Neural cell (in vitro differentiated cells): ENCODE data around the gene FAM171A1. TPM values are rescaled to one million over a fixed set of nuclear protein-coding genes. Genes with fewer than 3 reads are reported as not detected.

ENCODE experiments used
- H2AFZ ChIP-seq: fragments of 200-600, 300-800 bp; sonication (generic), shearing (Covaris generic); 2 replicates; pipeline ENCODE4 v1.6.0; 2014; ENCODE audit warnings: low read depth, mild to moderate bottlenecking, antibody characterized with exemption, low read length, moderate library complexity
- H3F3A ChIP-seq: fragments of 200-600 bp; shearing (Covaris generic); 2 replicates; pipeline ENCODE4 v1.6.1; 2016; ENCODE audit warnings: mild to moderate bottlenecking, moderate library complexity, mixed read lengths, antibody characterized with exemption, low read length; ENCODE audit not compliant: insufficient read depth, poor library complexity, severe bottlenecking
- H3K27ac ChIP-seq: fragments of 200-600, 300-800 bp; sonication (generic), shearing (Covaris generic); 2 replicates; pipeline ENCODE4 v1.5.1; 2014; ENCODE audit warnings: mild to moderate bottlenecking, low read length, moderate library complexity
- H3K27me3 ChIP-seq: fragments of 300-800, 200-600 bp; sonication (generic), shearing (Covaris generic); 2 replicates; pipeline ENCODE4 v1.6.0; 2014; ENCODE audit warnings: mild to moderate bottlenecking, low read depth, low read length, moderate library complexity; ENCODE audit not compliant: insufficient read depth
- H3K36me3 ChIP-seq: fragments of 300-800, 200-600 bp; sonication (generic), shearing (Covaris generic); 2 replicates; pipeline ENCODE4 v1.5.1; 2014; ENCODE audit warnings: mild to moderate bottlenecking, antibody characterized with exemption, low read length, moderate library complexity; ENCODE audit not compliant: insufficient read depth
- H3K4me2 ChIP-seq: fragments of 300-800, 200-600 bp; sonication (generic), shearing (Covaris generic); 2 replicates; pipeline ENCODE4 v1.6.0; 2014; ENCODE audit warnings: mild to moderate bottlenecking, low read length
- H3K4me3 ChIP-seq: fragments of 300-800, 200-600 bp; sonication (generic), shearing (Covaris generic); 2 replicates; pipeline ENCODE4 v1.5.1; 2014; ENCODE audit warnings: mild to moderate bottlenecking, low read length, moderate library complexity
- H3K79me2 ChIP-seq: fragments of 200-600 bp; shearing (Covaris generic); replicated peaks from 2 replicates; pipeline ENCODE4 v1.6.0; 2014; ENCODE audit warnings: mild to moderate bottlenecking, low read length, moderate library complexity; ENCODE audit not compliant: insufficient read depth
- H3K9ac ChIP-seq: fragments of 300-800, 200-600 bp; sonication (generic), shearing (Covaris generic); 2 replicates; pipeline ENCODE4 v1.6.1; 2016; ENCODE audit warnings: mild to moderate bottlenecking, low read length, mixed read lengths
- H3K9me2 ChIP-seq: fragments of 200-600 bp; shearing (Covaris generic); 2 replicates; pipeline ENCODE4 v1.6.1; 2016; ENCODE audit warnings: mild to moderate bottlenecking, low read length, mixed read lengths; ENCODE audit not compliant: insufficient read depth
- H3K9me3 ChIP-seq: fragments of 200-600, 300-800 bp; sonication (generic), shearing (Covaris generic); 2 replicates; pipeline ENCODE4 v1.6.1; 2016; ENCODE audit warnings: mild to moderate bottlenecking, mixed run types, low read length, moderate library complexity, mixed read lengths
- H4K20me1 ChIP-seq: fragments of 200-600 bp; shearing (Covaris generic); 2 replicates; pipeline ENCODE4 v1.6.1; 2016; ENCODE audit warnings: mild to moderate bottlenecking, mixed run types; ENCODE audit not compliant: insufficient read depth
- EP300 ChIP-seq: fragments of 450-650 bp; conservative IDR thresholded peaks from 2 replicates; pipeline ENCODE4 v1.6.1; 2014; ENCODE audit warnings: antibody characterized with exemption, mild to moderate bottlenecking, moderate library complexity; ENCODE audit not compliant: poor library complexity, severe bottlenecking
- EZH2 ChIP-seq: fragments of 200-600, 300-800 bp; shearing (Covaris generic), sonication (generic); IDR thresholded peaks from 2 replicates; pipeline ENCODE4 v1.6.1; 2014; ENCODE audit warnings: antibody characterized with exemption, low read length, borderline replicate concordance, mild to moderate bottlenecking; ENCODE audit not compliant: insufficient read depth, poor library complexity, severe bottlenecking
- MXI1 ChIP-seq: fragments of 450-650 bp; conservative IDR thresholded peaks from 2 replicates; pipeline ENCODE4 v1.6.1; 2014; ENCODE audit warnings: antibody characterized with exemption, mild to moderate bottlenecking; ENCODE audit not compliant: poor library complexity, severe bottlenecking
- POLR2AphosphoS5 ChIP-seq: IDR thresholded peaks from 2 replicates; pipeline ENCODE4 v1.6.1; 2012
- RAD21 ChIP-seq: fragments of 450-650 bp; conservative IDR thresholded peaks from 2 replicates; pipeline ENCODE4 v1.6.1; 2014; ENCODE audit warnings: antibody characterized with exemption, mild to moderate bottlenecking, moderate library complexity
- SMC3 ChIP-seq: fragments of 450-650 bp; conservative IDR thresholded peaks from 2 replicates; pipeline ENCODE4 v1.6.1; 2014; ENCODE audit warnings: antibody characterized with exemption, mild to moderate bottlenecking, moderate library complexity; ENCODE audit not compliant: poor library complexity
- TAF1 ChIP-seq: IDR thresholded peaks from 2 replicates; pipeline ENCODE4 v1.6.1; 2012; ENCODE audit warnings: low read depth
- polyA plus RNA-seq: library from polyadenylated mRNA; depleted of rRNA; stranded (reverse); fragments of >200 nt; gene quantifications from 2 replicates; pipeline ENCODE4 v1.2.3, GENCODE V29; 2014
- TF ChIP-seq, protein P1 (sequence below): IDR thresholded peaks from 2 replicates; pipeline ENCODE4 v1.6.1; 2012; ENCODE audit warnings: borderline replicate concordance
- TF ChIP-seq, protein P2 (sequence below): fragments of 450-650 bp; IDR thresholded peaks from 2 replicates; pipeline ENCODE4 v1.5.1; 2014; ENCODE audit warnings: antibody characterized with exemption, mild to moderate bottlenecking, moderate library complexity; ENCODE audit not compliant: poor library complexity, severe bottlenecking

The FAM171A1 gene
- polyA plus RNA-seq, 1 donor from 2014 or later, result 28.8 TPM

DNA sequence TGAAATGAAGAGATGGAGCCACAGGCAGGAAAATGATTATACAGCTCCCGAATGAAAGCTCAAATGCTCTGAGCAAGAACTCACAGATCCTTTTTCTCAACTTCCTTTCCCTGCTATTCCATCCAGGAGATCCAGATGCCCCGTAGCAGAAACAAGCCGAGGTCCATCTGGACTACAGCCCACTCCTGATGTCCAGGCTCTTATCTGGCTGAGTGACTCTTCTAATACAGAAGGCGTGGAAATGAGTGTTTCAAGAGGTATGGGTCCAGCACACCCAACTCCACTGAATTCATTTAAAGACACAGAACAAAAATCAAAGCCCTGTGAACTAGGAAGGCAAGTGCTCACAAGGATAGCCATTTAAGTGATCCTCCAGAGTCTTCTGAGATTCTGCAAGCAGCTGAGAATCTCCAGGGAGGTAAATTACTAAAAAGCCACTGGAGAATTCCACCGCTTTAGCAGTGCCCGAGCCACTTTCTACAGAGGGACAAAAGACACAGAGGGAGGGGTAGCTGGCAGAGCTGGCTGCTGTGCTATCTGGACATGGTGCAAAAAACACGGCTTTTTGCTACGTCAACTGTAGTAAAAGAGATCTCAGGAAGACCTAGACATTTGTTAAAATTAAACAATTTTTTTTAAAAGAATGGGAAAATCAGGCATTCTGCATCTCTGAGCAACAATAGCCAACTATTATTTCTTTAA lies 24.5 kb downstream of the FAM171A1 start:
- Histone ChIP-seq H3K27me3 (no peaks in the 10 kb centered on the region), H3K4me3 (no peak overlapping the region), H4K20me1 (no peaks in the 10 kb centered on the region), H2AFZ (no peak overlapping the region), H3K79me2 (peaks cover 20% of the 10 kb centered on the region), H3K9me2 (no peaks in the 10 kb centered on the region), H3F3A (no peaks in the 10 kb centered on the region), H3K36me3 (no peaks in the 10 kb centered on the region), H3K27ac (no peak overlapping the region), H3K9me3 (no peaks in the 10 kb centered on the region), H3K4me2 (no peak overlapping the region), H3K9ac (no peak overlapping the region)
- TF ChIP-seq POLR2AphosphoS5, result no peak
- TF ChIP-seq, protein P1, sequence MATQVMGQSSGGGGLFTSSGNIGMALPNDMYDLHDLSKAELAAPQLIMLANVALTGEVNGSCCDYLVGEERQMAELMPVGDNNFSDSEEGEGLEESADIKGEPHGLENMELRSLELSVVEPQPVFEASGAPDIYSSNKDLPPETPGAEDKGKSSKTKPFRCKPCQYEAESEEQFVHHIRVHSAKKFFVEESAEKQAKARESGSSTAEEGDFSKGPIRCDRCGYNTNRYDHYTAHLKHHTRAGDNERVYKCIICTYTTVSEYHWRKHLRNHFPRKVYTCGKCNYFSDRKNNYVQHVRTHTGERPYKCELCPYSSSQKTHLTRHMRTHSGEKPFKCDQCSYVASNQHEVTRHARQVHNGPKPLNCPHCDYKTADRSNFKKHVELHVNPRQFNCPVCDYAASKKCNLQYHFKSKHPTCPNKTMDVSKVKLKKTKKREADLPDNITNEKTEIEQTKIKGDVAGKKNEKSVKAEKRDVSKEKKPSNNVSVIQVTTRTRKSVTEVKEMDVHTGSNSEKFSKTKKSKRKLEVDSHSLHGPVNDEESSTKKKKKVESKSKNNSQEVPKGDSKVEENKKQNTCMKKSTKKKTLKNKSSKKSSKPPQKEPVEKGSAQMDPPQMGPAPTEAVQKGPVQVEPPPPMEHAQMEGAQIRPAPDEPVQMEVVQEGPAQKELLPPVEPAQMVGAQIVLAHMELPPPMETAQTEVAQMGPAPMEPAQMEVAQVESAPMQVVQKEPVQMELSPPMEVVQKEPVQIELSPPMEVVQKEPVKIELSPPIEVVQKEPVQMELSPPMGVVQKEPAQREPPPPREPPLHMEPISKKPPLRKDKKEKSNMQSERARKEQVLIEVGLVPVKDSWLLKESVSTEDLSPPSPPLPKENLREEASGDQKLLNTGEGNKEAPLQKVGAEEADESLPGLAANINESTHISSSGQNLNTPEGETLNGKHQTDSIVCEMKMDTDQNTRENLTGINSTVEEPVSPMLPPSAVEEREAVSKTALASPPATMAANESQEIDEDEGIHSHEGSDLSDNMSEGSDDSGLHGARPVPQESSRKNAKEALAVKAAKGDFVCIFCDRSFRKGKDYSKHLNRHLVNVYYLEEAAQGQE, result no peak
- no peak for TF ChIP-seq EP300
- no peak for TF ChIP-seq TAF1
- TF ChIP-seq RAD21, result no peak
- TF ChIP-seq, protein P2, sequence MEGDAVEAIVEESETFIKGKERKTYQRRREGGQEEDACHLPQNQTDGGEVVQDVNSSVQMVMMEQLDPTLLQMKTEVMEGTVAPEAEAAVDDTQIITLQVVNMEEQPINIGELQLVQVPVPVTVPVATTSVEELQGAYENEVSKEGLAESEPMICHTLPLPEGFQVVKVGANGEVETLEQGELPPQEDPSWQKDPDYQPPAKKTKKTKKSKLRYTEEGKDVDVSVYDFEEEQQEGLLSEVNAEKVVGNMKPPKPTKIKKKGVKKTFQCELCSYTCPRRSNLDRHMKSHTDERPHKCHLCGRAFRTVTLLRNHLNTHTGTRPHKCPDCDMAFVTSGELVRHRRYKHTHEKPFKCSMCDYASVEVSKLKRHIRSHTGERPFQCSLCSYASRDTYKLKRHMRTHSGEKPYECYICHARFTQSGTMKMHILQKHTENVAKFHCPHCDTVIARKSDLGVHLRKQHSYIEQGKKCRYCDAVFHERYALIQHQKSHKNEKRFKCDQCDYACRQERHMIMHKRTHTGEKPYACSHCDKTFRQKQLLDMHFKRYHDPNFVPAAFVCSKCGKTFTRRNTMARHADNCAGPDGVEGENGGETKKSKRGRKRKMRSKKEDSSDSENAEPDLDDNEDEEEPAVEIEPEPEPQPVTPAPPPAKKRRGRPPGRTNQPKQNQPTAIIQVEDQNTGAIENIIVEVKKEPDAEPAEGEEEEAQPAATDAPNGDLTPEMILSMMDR, result no peak
- TF ChIP-seq MXI1, result no peak
- no peak for TF ChIP-seq EZH2
- TF ChIP-seq SMC3, result no peak

DNA sequence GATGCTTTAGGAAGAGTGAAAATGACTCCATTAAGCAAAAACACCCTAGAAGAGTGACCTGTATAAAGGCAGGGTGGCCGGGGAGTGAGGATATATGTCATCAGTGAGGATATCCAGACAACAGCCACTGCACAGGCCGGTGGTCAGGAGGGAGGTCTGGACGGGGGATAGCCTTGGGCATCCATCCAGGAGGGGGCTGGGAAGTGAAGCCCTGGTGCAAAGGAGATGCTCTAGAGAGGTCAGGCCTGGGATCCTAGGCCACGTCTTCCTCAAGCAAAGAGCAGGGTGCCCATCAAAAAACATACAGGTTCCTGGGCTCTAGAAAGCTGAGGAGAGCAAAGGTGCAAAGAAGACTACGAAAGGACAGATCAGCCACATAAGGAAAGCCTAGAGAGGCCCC lies 25.6 kb downstream of the FAM171A1 start:
- peaks cover 13% of the 10 kb centered on the region for H3K79me2 ChIP-seq
- no peaks in the 10 kb centered on the region for H3K9me2 ChIP-seq
- no peaks in the 10 kb centered on the region for H4K20me1 ChIP-seq
- H2AFZ ChIP-seq, result no peak overlapping the region
- no peaks in the 10 kb centered on the region for H3K9me3 ChIP-seq
- TF ChIP-seq, protein P2, result no peak
- TF ChIP-seq EZH2, result no peak
- TF ChIP-seq POLR2AphosphoS5, result no peak
- no peak for TF ChIP-seq EP300
- no peak for TF ChIP-seq SMC3
- H3K4me3 ChIP-seq, result no peak overlapping the region
- no peak overlapping the region for H3K27ac ChIP-seq
- H3K27me3 ChIP-seq, result no peaks in the 10 kb centered on the region
- no peak overlapping the region for H3K4me2 ChIP-seq
- H3K36me3 ChIP-seq, result no peaks in the 10 kb centered on the region
- H3K9ac ChIP-seq, result no peak overlapping the region
- no peaks in the 10 kb centered on the region for H3F3A ChIP-seq
